HG03103 (cell line): Measurements from ENCODE around the gene FILIP1.

Source experiments
- ATAC-seq: cut with Tn5 transposase; IDR thresholded peaks from one replicate; pipeline ENCODE4 v1.9.1; 2021; ENCODE audit warnings: low read depth; ENCODE audit not compliant: unreplicated experiment

FILIP1 gene

GRCh38 chr6:75493400-75494064 lies at the start of gene FILIP1:
Gene FILIP1, minus strand, starts transcription at chr6:75493800. Its CDS starts 78,828 bp downstream, at chr6:75414972.
- no peak for ATAC-seq

GRCh38 chr6:75543311-75543710 lies 49.7 kb upstream of the FILIP1 start:
- no peak for ATAC-seq

- no peak for ATAC-seq
These were observed 45.5 kb upstream of the FILIP1 start for GRCh38 chr6:75539136-75539535.

GRCh38 chr6:75532521-75532920 lies 38.9 kb upstream of the FILIP1 start:
- no peak for ATAC-seq

GRCh38 chr6:75531174-75531573 lies 37.6 kb upstream of the FILIP1 start:
- ATAC-seq: no peak

GRCh38 chr6:75530696-75531095 lies 37.1 kb upstream of the FILIP1 start:
- ATAC-seq: no peak

GRCh38 chr6:75528423-75528822 lies 34.8 kb upstream of the FILIP1 start:
- ATAC-seq: no peak

- ATAC-seq: peak; percentile 75
These were observed 33.0 kb upstream of the FILIP1 start for GRCh38 chr6:75526502-75527127.

GRCh38 chr6:75525682-75526081 lies 32.1 kb upstream of the FILIP1 start:
- ATAC-seq: no peak

- ATAC-seq: no peak
These were observed 30.8 kb upstream of the FILIP1 start for GRCh38 chr6:75524322-75524972.

- no peak for ATAC-seq
These were observed 23.2 kb upstream of the FILIP1 start for GRCh38 chr6:75516757-75517156.

GRCh38 chr6:75512591-75512990 lies 19.0 kb upstream of the FILIP1 start:
- no peak for ATAC-seq

GRCh38 chr6:75505424-75505823 lies 11.8 kb upstream of the FILIP1 start:
- ATAC-seq: no peak

- ATAC-seq: no peak
These were observed 11.0 kb upstream of the FILIP1 start for GRCh38 chr6:75504465-75505222.

- no peak for ATAC-seq
These were observed 9.7 kb upstream of the FILIP1 start for GRCh38 chr6:75503291-75503690.

GRCh38 chr6:75502884-75503283 lies 9.3 kb upstream of the FILIP1 start:
- ATAC-seq: no peak

GRCh38 chr6:75501756-75502155 lies 8.2 kb upstream of the FILIP1 start:
- no peak for ATAC-seq

GRCh38 chr6:75499640-75500039 lies 6.0 kb upstream of the FILIP1 start:
- no peak for ATAC-seq

GRCh38 chr6:75498862-75499261 lies 5.3 kb upstream of the FILIP1 start:
- ATAC-seq: no peak

- ATAC-seq: no peak
These were observed 4.4 kb upstream of the FILIP1 start for GRCh38 chr6:75497994-75498393.

GRCh38 chr6:75495011-75495410 lies 1.4 kb upstream of the FILIP1 start:
- no peak for ATAC-seq
